C4-2B (cell line): ENCODE data around the gene F5.

Source experiments
- H3K27ac ChIP-seq: fragments of 450-650 bp; 2 replicates; pipeline ENCODE4 v1.5.1; 2017
- CTCF ChIP-seq: fragments of 450-650 bp; conservative IDR thresholded peaks from 2 replicates; pipeline ENCODE4 v1.5.1; 2017; ENCODE audit warnings: mild to moderate bottlenecking
- ZFX ChIP-seq: fragments of 450-650 bp; IDR thresholded peaks from 2 replicates; pipeline ENCODE4 v1.6.1; 2017

Gene F5

DNA sequence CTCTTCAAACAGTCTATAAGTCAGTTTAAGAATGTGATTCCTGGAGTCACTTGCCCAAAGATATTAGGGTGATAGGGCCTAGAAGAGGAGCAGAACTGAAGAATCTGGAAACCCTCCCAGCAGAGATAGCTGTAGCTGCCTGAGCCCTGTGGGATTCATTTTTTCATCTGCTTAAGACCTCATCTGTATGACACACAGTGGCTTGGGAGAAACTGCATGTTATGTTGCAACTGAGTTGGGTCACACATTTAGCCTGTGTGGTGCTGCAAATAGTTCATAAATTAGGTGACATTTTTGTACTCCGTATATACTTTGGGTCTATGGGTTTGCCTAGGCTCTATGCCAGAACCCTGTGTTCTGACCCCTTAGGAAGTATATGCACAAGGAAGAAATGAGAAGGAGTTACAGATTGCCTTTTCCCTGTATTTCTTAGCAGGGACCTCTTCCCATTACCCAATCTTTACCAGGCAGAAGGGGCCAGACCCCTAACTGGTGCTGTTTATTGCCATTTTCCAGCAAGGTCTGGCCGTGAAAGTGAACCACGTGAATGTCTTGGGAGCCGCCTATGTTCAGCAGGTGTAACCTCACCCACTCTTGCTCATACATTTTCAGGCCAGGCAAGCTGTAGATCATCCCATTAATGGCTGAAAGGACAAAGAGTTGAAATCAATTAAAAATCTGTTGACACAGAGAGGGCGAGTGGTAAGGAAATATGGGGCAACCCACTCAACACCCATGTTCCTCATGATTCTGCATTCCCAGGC, 58.6 kb downstream of the F5 start:
- TF ChIP-seq ZFX: no peak
- TF ChIP-seq CTCF: no peak
- H3K27ac ChIP-seq: peak overlapping the region; percentile 23; the same call in 1 of the 2 replicates

DNA sequence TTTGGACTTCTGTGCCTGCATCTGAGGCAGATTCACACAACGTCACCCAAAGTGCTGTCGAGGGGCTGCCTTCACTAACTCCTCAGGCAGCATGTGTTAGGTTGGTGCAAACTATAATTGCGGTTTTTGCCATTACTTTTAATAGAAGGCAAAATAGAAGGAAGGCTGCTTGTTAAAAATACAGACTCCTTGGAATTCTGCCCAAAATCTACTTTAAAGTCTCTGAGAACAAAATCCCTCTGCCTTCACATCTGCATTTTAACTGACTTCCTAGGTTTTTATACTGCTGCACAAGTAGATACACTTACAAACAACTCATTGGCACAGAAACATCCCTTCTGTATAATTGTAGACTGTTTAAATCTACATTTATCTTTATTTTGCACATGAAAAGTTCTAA, 59.3 kb downstream of the F5 start:
- no peak overlapping the region for H3K27ac ChIP-seq
- TF ChIP-seq CTCF: no peak
- TF ChIP-seq ZFX: no peak

- TF ChIP-seq ZFX: no peak
- no peak for TF ChIP-seq CTCF
- no peak overlapping the region for H3K27ac ChIP-seq
Measured at GRCh38 chr1:169526120-169526832, 60.0 kb downstream of the F5 start.

- no peak overlapping the region for H3K27ac ChIP-seq
- no peak for TF ChIP-seq CTCF
- no peak for TF ChIP-seq ZFX
Measured at GRCh38 chr1:169525391-169525790, 60.9 kb downstream of the F5 start.

DNA sequence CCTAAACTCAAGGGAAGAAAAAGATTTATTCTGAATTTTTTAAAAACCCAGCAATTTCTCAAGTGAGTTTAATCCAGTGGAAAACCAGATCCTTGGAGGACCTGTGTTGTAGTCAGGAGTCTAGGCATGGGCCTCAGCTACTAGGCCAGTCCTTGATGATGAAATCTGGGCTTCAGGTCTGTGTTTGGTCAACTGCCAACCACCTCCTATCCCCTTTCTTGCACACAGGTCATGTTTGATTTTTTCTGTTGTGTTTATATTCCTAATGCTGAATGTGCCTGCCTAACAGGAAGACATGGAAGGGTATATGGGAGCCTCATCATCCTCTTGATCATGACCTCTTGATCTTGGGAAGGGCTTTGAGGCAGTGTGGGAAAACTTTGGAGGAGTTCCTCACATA, 62.4 kb downstream of the F5 start:
- no peak overlapping the region for H3K27ac ChIP-seq
- no peak for TF ChIP-seq CTCF
- no peak for TF ChIP-seq ZFX

GRCh38 chr1:169521226-169521625, 65.1 kb downstream of the F5 start:
- TF ChIP-seq ZFX: no peak
- TF ChIP-seq CTCF: no peak
- no peak overlapping the region for H3K27ac ChIP-seq

- TF ChIP-seq CTCF (no peak), ZFX (no peak)
- H3K27ac ChIP-seq: peak overlapping the region; percentile 39; the same call in 1 of the 2 replicates
Measured at GRCh38 chr1:169517558-169518186, 68.6 kb downstream of the F5 start.
